NCI-H2029 (cell line): ENCODE measurements around the gene FKBP3.
"Not testable (repeated sequence)": the region's sequence is repeated elsewhere in the genome, so short reads cannot be mapped to it uniquely, and the experiment has no call there.

Source experiments
- DNase-seq: peaks from one replicate; lab custom pipeline; 2025; lab: John Stamatoyannopoulos, UW

FKBP3 gene

DNA sequence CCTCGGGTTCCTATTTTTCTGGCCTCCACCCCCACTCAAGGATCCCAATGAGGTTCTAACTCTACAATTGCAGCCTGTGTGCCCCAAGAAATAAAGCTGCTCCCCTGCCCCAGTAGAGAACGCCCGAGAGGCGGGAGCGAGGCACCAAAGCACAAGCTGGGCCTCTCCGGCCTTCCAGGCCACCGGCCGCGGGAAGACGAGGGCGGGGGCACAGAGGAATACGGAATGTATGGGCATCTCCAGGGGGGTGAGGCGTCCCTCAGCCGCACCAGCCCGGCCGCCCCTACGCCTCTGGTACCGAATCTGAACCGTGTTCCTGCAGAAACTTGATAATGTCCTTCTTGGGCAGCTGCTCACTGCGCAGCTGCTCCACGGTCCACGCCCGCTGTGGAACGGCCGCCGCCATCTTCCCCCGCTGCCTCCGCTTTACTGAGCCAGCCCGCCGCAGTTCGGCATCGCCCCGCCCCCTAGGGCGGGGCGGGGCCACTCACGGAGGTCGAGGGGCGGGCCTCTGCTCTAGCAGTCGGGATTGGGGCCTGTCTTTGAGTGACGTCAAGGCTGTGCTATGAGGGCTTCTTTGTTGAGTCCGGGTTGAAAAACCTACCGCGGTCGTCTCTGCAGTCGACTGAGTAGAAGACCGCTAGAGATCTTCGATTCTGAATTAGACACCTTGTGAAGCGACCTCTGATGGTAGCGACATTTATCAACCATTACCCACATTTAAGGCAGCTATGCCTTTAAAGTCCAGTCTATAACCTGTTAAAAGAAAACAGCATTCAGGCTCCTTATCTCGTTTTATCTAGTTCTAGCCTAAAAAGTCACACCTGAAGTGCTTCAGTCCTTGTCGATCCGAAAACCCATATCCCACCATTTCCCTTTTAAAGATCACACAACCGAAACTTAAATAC lies at the start of gene FKBP3:
Gene FKBP3 (minus strand): TSS at position 431 of the 908 bp plus-strand sequence. CDS start 25 bp downstream, at position 406.
- DNase-seq, result peak; percentile 99

- DNase-seq, result no peak
These were observed 47.5 kb upstream of the FKBP3 start for GRCh38 chr14:45181806-45182205.

DNA sequence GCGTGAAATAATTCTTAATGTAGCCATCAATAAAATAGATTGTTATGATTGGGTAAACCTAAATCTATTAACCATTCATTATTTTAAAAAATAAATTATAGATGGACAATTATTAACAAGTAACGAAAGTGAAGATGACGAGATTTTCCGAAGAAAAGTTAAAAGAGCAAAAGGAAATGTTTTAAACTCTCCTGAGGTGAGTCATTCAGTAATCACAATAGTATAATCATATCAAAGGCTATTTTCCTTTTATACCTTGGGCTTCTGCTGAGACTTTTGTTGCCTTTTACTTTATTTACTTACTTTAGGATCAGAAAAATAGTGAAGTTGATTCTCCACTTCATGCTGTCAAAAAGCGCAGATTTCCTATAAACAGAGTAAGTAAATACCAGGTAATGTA lies 47.0 kb upstream of the FKBP3 start:
- DNase-seq, result no peak

GRCh38 chr14:45177076-45177475 lies 42.8 kb upstream of the FKBP3 start:
- DNase-seq, result no peak

GRCh38 chr14:45169906-45170305 lies 35.6 kb upstream of the FKBP3 start:
- DNase-seq, result no peak

DNA sequence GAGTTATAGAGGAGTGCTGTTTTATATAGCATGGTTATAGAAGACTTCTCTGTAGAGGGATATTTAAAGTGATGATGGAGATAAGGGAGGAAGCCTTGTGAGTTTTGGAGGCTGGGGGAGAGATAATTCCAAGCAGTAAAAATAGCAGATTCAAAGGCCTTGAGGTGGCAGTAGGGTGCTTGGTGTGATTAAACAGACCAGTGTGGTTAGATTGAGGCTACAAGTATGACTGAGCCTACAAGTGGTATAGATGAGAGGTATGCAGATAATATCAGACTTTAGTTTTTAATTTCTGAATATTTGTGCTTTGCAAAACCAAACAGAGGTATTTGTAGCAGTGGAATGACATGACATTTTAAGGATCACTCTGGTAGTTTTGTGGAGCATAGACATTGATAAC lies 21.8 kb upstream of the FKBP3 start:
- DNase-seq, result no peak

GRCh38 chr14:45150386-45150890 lies 16.2 kb upstream of the FKBP3 start:
- DNase-seq, result no peak

GRCh38 chr14:45149602-45150001 lies 15.3 kb upstream of the FKBP3 start:
- no peak for DNase-seq

DNA sequence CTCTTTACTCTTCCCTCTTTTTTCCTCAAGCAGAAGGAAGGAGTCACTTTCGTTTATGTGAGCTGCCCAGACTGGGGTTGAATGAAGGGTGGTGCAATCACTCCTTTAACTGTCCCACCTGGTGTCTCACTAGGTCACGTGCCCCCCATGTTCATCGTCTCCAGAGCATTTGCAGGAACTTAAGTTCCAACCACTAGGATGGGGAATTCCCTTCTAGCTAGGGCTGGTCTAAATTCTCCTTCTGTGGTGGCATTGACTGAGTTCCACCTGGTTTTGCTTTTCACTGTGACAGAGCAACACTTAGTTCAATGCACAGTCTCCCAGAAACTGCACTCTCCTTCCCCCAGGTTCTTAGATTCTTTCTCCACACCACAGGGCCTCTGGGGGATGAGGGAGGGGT lies 10.9 kb upstream of the FKBP3 start:
- DNase-seq, result no peak

DNA sequence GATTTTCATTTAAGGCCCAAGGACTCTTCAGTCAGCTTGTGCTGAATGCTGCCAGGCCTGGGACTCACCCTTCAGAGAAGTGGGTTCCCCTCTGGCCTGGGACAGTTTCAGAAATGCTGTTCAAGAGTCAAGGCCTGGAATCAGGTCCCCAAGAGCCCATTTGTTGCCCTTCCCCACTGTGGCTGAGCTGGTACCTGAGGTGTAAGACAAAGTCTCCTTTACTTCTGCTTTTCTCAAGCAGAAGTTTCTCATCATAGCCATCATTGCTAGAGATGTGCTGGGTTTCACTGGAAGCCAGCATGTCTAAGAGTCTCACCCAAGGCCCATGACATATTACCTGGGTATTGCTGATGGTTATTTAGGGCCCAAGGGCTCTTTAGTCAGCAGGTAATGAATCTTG lies 10.4 kb upstream of the FKBP3 start:
- DNase-seq, result no peak

GRCh38 chr14:45142083-45142482 lies 7.8 kb upstream of the FKBP3 start:
- not testable (repeated sequence) for DNase-seq

DNA sequence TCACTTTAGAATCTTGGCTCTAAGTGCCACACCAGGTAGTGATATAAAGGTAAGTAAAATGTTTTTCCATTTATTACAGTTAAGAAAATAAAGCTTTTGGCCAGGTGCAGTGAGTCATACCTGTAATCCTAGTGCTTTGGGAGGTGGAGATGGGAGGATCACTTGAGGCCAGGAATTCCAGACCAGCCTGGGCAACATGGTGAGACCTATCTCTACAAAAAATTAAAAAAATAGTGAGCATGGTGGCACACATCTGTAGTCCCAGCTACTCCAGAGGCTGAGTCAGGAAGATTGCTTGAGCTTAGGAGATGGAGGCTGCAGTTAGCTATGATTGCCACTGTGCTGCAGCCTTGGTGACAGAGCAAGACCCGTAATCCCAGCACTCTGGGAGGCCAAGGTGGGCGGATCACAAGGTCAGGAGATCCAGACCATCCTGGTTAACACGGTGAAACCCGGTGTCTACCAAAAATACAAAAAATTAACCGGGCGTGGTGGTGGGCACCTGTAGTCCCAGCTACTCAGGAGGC lies 6.4 kb upstream of the FKBP3 start:
- no peak for DNase-seq

GRCh38 chr14:45136399-45136798 lies 2.1 kb upstream of the FKBP3 start:
- no peak for DNase-seq

DNA sequence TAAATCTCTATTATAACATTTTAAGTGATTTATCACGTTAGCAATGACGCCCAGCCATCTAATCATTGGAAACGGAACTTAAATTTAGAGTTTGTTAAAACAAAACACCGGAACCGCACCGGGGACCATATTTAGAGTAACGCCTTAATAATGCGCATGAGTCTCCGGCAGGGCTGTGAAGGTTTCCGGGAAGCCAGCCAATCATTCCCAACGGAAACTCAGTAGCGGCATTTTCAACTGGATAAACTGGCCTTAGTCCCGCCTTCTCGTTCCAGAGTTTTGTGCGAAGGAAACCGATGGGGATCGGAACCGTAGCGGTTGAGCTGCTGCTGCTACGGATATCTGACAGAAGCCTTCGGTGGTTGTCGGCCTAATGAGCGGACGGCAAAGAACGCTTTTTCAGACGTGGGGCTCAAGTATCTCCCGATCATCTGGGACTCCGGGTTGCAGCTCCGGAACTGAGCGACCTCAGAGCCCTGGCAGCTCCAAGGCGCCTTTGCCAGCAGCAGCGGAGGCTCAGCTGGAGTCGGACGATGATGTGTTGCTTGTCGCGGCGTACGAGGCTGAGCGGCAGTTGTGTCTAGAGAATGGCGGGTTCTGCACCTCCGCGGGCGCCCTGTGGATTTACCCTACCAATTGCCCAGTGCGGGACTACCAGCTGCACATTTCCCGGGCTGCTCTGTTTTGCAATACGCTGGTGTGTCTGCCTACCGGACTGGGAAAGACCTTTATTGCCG lies 1.5 kb upstream of the FKBP3 start, which contains the start of gene FANCM:
Gene FANCM (plus strand): TSS at position 272 of the 737 bp plus-strand sequence. CDS start 102 bp downstream, at position 374.
- DNase-seq, result peak; percentile 95

DNA sequence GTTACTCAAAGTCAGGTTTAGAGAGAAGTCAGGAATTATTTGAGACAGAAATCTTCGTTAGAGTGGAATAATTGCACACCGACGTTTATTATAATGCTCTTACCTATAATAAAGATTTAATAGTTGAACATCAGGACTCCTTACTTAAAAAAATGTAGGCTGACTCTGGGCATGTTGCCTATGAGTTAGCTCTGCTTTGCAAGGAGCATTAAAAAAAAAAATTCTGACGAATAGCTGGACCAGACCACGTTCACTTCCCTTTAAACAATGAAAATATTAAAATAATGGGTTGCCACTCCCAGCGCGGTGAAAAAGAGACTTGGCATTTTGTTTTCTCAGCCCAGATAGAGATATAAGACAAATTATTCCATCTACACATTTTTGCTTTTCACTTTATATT lies 875 bp upstream of the FKBP3 start:
- DNase-seq, result no peak

DNA sequence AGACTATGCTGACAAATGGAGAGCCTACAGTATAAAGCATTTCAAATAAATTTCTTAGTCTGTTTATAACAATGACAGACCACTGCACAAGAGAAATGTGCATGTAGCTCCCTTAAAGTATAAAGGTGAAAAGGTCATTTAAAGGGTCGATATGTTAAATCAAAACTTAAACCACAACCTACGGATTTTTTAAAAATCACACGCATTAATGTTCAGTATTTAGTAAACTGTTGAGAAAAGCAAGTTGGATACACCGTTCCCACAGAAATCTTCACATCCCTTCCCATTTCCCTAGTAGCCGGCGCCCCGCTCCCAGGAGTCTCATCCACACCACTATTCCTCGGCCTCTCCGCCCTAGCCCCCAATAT lies 614 bp downstream of the FKBP3 start:
- DNase-seq, result no peak

GRCh38 chr14:45128963-45129629 lies 5.2 kb downstream of the FKBP3 start:
- no peak for DNase-seq

DNA sequence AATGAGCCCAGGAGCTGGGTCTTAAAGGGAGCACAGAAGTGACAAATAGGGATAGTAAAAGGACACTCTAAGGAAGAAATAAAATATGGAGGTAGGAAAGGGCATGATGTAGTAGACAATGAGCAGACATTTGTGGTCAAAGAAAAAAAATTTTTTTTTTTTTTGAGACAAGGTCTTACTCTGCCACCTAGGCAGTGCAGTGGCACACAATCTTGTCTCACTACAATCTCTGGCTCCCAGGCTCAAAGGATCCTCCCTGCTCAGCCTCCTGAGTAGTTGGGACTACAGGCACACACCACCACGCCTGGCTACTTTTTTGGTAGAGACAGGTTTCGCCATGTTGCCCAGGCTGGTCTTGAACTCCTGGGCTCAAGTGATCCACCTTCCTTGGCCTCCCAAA lies 8.5 kb downstream of the FKBP3 start:
- no peak for DNase-seq

- DNase-seq, result no peak
These were observed 11.0 kb downstream of the FKBP3 start for GRCh38 chr14:45123271-45123670.

DNA sequence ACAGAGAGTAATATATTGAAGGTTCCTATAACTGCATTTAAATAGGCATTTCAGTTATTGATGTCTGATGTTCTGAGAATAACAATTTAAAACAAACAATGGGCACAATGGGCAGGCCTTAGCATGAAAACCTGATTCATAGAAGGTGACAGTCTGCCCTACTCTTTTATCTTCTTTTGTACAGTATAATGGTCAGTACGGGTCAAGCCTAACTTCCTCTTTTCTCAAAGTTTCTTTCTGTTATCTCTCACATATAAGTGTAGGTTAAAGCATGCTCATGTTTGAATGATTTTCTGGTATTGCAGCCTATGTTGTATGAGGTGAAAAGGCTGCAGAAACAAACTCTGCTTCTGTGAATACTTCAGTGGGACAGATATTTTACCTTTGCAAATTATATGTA lies 14.2 kb downstream of the FKBP3 start:
- DNase-seq, result no peak

- DNase-seq, result no peak
These were observed 15.7 kb downstream of the FKBP3 start for GRCh38 chr14:45118594-45118993.

GRCh38 chr14:45114327-45114726 lies 20.0 kb downstream of the FKBP3 start:
- no peak for DNase-seq
